HG02763 (cell line): ENCODE results near the gene OCA2.

Source experiments
- ATAC-seq: cut with Tn5 transposase; IDR thresholded peaks from one replicate; pipeline ENCODE4 v1.9.1; 2021; ENCODE audit warnings: mild to moderate bottlenecking, moderate library complexity; ENCODE audit not compliant: unreplicated experiment

Gene OCA2

GRCh38 chr15:28005004-28005527, 94.0 kb downstream of the OCA2 start:
- no peak for ATAC-seq

DNA sequence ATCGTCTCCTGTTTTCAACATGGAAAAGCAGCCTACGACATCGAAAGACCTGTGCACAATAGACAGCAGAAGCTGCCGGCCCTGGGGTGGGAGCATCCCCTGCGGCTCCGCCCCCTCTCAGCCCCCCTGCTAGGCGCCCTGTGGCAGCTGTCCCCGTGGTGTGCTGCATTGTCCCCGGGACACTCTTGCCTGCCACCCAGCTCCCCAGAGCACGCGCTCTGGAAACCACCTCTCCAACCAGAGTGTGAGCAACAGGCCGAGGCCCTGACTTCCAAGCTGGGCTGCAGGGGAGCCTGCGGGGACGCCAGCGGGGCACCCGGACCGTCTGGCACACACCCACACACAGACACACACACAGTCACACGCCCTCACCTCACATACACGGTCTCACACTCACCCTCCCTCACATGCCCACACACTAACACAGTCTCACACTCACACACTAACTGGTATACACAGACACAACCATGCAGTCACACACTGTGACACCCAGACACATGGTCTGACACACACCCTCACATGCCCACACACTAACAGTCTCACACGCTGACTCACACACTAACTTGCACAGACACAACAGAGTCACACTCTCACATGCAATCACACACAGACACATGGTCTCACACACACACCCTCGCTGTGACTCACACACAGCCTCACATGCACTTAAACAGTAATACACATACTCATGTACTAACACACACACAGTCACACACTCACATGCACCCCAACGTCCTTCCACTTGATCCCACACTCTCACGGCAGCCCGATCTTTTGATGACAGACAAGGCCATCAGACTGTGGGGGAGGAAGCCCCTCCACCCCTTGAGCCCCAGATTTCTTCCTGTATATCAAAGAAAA, 94.7 kb downstream of the OCA2 start:
- ATAC-seq: no peak

GRCh38 chr15:28003302-28004037, 95.6 kb downstream of the OCA2 start:
- ATAC-seq: no peak

DNA sequence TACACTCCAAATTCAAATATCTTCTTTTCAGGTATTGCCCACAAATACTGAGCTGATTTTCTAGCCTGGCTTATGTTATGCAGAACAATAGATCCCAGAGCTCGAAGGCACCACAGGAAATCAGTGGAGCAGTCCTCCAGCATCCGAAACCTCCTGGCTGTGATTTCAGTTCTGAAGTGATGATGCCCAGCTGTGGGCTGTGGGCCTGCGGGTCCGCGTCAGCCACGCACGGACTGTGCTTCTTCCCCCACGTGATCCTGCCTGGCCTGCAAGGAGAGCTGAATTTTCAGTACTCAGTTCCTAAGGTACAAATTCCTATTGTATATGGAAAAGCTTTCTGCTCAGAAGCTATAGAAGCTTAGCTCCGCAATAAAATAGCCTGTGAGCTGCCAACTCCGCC, 96.2 kb downstream of the OCA2 start:
- ATAC-seq: no peak

DNA sequence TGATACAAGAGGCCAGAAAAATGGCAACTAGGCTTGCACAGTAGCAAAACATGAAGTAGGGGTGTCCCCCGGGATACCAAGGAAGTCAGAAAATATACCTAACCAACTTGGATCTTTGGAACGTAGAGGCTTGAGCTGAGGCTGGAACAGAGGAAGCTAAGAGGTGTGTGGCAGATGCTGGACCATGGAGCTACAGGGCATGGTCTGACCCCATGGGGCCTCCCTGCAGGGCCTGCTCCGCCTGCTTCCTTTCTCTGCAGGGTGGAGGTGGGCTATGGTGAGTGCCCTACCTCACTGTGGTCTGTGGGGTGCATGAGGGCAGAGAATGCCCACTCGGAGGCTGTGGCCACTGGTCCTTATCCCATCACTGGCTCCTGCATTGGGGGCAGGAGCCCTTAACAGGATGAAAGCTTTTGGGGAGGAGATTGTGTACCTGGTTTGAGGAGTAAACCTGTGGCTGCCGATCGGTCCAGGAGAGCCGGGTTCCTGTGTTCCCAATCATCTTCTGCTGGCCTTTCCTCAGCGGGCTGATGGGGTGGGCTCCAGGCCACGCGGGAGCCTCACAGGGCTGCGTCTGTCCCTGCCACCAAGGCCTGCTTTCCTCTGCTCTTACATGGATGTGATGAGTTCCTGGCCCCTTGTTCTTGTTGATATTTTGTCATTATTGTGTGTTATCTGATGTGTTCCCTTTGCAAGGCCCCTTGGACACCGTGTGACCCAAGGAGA, 96.8 kb downstream of the OCA2 start:
- ATAC-seq: no peak

GRCh38 chr15:28001641-28002040, 97.5 kb downstream of the OCA2 start:
- ATAC-seq: no peak

- ATAC-seq: no peak
Observed at GRCh38 chr15:27993996-27994780, 104.9 kb downstream of the OCA2 start.

DNA sequence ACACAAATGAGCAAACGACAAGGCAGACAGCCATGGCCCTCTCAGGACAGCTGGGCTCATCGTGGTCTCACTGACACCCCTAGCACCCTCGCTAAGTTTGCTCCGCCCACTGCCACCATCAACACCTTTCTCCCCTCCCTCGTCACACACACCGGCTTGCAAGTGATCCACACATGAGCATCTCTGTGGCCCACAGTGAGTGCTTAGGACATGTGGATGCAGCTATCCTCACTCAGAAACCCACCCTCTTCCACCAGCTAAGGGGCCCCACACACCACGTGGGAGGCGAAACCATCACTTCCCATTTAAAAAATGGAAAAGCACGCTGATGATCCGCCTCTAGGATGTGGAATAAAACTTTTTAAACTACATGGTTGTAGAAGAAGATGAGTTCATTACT, 105.6 kb downstream of the OCA2 start:
- no peak for ATAC-seq

DNA sequence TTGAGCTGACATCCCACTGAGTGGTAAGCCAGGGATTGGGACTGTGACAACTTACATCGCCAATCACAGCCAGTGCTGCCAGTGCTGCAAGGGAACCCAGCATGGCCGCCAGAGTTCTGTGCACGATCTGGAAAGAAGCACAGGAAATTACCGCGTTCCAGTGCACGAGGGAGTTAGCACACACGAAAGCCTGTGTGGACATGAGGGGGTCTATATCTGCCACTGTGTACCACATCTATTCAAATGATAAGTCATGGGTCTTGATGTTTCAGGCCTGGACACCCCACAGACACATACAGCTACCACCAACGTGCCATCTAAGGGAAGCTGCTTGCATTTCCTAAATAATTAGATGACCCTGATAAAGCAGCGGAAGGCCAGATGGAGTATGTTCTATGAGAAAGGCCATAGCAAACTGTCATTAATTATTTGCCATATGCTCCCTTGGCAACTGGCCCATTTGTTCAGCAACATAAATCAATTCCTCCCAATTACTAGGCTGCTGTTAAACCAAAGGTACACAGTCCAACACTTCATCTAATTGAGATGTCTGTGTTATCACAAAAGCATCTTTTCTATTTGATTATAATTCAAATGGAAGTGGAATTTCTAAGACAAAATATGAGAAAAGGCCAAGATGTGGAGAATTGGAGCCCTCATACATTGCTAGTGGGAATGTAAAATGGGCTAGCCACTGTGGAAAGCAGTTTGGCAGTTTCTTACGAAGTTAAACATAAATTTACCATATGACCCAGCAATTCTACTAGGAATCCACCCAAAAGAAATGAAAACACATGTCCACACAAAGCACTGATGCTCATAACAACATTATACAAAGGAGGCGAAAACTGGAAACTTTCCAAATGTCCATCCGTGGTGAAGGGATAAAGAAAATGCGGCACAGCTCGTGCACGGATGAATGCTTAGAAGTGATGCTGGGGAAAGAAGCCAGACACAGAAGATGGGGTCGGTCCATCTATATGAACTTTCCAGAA, 108.3 kb downstream of the OCA2 start:
- ATAC-seq: no peak

DNA sequence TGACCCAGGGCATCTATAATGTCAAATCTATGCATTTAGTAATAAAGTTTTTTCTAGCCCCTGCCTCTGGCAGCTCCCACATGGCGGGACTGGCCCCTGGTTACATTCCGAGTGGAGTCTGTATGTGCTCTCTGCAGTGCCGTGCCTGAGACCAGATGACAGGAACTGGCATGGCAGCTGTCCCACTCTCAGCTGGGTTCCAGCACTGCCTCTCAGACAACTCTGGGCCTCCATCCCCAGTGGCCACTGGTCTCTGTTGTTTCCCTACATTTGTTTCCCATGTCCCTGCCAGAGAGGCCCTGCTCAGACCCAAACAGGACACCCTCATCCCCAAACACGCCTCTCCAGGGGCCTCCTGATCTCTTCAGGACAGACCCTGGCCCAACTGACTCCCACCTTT, 109.3 kb downstream of the OCA2 start:
- ATAC-seq: no peak

GRCh38 chr15:27989427-27989826, 109.7 kb downstream of the OCA2 start:
- no peak for ATAC-seq

DNA sequence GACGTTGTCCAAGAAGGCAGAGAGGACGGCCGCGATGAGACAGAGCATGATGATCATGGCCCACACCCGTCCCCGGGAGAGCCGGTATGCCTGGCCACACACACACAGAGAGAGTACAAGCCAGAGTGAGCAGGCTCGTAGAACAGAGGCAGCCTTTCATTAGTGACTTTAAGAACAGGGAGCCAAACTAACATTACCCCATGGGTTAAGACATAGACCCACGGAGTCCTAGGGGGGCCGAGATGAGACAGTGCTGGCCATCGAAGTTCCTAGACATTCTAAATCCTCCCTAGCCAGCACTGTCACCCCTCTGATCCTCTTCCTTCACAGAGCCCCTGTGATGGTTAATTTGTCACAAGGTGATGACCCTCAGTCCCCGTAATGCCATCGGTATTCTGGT, 114.0 kb downstream of the OCA2 start:
- ATAC-seq: no peak

GRCh38 chr15:27983496-27983895, 115.6 kb downstream of the OCA2 start:
- no peak for ATAC-seq

DNA sequence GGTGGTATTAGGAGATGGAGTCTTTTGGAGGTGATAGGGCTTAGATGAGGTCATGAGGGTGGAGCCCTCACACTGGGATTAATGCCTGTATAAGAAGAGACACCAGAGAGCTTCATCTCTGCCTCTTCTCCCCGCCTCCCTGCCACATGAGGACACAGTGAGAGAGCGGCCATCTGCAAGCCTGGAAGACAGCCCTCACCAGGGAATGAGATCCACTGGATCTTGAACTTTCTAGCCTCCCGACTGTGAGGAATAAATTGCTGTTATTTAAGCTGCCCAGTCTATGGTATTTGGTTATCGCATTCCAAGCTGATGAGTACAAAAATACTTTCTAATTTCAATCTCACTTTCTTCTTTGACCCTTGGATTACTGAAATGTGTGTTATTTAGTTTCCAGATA, 121.4 kb downstream of the OCA2 start:
- no peak for ATAC-seq

DNA sequence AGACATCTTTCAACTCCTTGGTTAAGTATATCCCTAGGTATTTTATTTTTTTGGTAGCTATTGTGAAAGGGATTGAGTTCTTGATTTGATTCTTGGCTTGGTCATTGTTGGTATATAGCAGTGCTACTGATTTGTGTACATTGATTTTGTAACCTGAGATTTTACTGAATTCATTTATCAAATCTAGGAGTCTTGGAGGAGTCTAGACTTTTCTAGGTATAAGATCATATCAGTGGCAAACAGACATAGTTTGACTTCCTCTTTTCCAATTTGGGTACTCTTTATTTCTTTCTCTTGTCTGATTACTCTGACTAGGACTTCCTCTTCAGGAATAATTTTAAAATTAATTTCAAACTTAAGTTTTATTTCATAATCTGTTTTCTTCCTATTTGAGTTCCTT, 125.2 kb downstream of the OCA2 start:
- ATAC-seq: no peak

GRCh38 chr15:27970661-27971392, 128.3 kb downstream of the OCA2 start:
- ATAC-seq: no peak

DNA sequence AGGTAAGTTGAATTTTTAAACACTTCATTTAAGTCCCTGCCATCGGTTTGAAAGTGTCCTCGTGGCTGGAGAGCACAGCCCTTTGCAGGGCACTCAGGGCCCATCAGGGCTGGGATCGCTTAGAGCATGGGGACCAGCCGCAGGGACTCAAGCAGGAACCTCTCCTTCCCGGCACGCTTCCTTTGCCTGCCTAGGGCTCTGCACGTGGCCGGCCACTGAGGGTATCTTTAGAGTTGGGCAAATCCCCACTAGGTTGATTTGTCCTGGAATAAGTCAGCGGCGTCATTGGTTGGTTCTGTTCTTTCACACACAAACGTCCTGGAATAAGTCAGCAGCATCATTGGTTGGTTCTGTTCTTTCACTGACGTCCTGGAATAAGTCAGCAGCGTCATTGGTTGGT, 131.6 kb downstream of the OCA2 start:
- no peak for ATAC-seq

GRCh38 chr15:27965546-27965945, 133.6 kb downstream of the OCA2 start:
- no peak for ATAC-seq

- no peak for ATAC-seq
Observed at GRCh38 chr15:27961801-27962200, 137.3 kb downstream of the OCA2 start.
